Activated naive CD4-positive, alpha-beta T cell (primary cell): ENCODE data around the gene TPRG1.

Experiments used
- DNase-seq, 4 experiments: peaks; one replicate each; lab custom pipeline; 2025; lab: John Stamatoyannopoulos, UW

The TPRG1 gene, protein sequence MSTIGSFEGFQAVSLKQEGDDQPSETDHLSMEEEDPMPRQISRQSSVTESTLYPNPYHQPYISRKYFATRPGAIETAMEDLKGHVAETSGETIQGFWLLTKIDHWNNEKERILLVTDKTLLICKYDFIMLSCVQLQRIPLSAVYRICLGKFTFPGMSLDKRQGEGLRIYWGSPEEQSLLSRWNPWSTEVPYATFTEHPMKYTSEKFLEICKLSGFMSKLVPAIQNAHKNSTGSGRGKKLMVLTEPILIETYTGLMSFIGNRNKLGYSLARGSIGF

DNA sequence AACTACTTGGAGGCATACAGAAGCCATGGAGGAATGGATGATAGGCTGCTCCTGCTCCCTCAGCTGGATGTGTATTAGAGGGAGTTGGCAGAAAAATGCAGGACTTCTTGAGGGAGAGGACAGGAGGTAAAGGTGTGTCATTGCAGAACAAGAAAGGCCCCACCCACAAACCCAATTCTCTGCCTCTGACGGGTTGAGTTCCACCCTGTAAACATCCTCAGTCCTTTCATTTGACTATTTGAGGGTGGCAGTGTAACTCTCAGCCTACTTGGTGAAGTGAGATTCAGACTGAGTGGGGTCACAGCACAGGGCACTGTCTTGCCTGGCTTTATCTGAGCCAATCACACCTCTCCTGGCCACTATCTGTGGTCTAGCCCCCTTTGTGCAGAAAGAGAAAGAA, at the start of gene TPRG1:
TPRG1 (plus strand) TSS at position 265 of the 400 bp plus-strand sequence. CDS start 35,414 bp downstream, outside the sequence.
- no peak for DNase-seq

- no peak for DNase-seq
These were observed 49.7 kb upstream of the TPRG1 start for GRCh38 chr3:189122110-189122509.

DNA sequence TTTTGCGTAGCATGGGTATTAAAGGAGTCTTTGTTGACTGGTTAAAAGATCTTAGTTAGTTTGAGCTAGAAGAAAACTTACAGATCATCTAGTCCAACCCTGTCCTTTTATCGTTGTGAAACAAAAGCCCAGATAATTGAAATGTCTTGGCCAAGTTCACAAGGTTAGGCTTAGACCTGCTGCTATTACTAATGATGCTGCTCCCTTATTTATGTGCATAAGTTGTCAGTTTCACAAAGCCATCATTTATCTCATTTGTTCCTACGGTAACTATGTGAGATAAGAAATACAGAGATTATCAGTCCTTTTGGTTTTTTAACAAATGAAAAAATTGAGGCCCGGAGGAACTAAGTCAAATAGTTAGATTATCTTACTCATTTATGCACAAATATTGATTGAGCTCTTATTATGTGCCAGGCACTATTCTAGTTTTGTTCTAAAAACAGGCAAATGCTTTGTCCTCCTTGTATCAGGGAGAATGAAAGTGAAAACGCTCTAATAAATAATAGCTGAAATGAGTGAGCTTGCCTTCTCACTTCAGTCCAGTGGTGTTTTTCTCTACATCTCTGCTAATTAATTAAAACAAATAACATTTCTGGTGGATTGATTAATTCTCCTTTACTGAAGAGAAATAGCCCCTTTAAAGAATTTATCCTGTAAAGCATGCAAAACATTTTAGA, 49.1 kb upstream of the TPRG1 start:
- DNase-seq = no peak

GRCh38 chr3:189123595-189124387, 48.0 kb upstream of the TPRG1 start:
- no peak for DNase-seq

DNA sequence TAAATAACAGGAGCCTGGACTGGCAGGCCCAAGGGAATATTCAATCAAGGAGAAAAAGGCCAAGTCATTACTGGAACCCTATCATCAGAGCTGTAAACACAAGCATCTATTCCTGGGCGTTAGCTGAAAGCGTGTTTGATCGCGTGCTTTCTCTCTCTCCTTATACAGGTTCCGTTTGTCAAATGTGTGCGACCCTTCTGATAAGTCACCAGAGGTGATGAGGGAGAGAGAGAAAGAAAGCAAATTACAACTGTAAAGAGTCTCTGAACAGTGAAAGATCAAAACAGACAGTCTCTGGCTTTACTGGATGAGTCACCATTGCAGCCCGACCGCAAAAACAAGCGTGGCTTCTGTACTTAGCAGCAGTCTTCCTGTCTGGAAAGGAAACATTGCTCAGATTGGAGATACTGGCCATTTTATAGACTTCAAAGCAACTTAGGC, 39.5 kb upstream of the TPRG1 start:
- peak; percentile 14 to 52 (median 32) for DNase-seq

DNA sequence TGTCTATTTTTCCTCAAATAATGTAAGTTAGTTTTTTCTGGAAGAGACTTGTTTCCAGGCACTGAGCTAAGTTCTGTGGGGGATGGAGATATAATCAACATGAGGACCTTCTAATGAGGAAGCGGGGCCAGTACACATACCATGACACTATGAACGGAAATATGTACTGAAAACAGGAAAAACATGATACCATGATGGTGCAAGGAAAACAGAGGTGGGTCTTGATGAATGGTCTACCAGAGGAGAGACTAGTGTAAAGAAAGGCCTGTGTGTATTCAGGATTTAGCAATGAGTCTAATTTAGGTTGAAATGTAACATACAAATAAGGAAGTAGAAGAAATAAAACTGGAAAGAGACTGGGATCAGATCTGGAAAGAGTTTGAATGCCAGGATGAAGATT, 38.9 kb upstream of the TPRG1 start:
- DNase-seq = no peak

- no peak for DNase-seq
These were observed 38.0 kb upstream of the TPRG1 start for GRCh38 chr3:189133768-189134167.

DNA sequence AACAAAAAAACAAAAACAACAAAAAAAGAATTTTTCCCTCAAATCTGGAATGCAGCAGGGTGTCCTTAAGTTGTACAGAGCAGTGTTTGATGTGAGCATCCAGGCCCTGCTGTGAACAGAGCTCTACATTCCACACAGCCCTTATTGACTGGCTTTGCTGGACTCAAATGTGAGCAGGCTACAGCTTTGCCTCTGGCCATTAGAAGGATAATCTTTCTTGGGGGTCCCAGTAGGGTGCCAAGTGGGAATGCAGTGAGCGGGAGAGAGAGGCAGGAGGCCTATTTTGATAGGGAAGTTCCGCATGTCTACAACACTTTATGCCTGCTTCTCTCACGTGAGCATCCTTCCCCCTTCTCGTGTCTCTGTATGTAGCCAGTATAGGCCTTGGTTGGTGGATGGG, 34.4 kb upstream of the TPRG1 start:
- DNase-seq = no peak

DNA sequence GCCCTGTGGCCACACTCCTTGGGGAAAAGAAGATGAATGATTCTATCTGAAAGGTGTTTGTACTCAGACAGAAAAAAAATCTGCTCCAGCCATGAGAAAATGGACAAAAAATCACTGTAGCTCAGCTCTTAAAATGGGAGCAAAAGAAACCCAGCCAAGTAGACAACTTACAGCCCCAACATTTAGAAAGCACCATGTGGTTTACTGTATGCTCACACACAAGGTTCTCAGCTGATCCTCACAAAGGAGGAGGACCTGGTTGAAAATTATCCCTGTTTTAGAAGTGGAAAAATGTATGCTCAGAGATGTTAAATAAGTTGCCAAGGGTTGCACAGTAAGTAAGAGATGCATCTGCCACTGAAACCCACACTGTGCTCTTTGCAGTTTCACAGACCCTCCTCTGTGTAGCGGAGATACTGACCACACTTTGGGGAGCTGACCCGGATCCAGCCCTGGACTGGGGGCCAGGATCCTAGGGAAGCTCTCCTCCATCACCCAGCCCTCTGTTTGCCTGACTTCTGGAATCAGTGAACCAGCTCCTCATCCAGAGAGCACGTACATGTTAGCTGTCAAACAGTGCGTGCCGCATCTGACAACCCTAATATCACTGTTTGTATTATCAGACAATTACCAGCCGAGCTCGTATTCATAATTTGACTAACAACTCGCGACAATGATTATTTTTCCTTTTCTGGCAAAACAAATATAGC, 32.7 kb upstream of the TPRG1 start:
- DNase-seq = no peak

GRCh38 chr3:189139611-189139940, 32.2 kb upstream of the TPRG1 start:
- no peak for DNase-seq

DNA sequence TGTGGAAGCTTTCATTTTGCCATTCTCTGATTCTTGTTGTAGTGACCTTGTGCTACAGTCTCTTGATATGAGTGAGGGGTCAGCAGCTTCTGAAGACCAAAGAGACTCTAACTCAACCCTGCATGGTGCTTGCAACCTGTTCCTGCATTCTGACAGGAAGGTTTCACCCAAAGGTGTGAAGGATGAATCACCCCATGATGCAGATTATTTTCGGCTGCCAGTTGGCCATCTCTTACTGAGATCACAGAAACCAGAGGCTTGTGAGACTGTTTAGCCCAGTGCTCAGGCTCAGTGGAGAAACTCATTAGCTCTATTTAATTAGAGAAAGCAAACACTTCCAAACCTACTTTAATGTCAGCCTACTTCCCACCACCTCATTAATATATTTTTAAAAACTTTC, 29.2 kb upstream of the TPRG1 start:
- DNase-seq = no peak

DNA sequence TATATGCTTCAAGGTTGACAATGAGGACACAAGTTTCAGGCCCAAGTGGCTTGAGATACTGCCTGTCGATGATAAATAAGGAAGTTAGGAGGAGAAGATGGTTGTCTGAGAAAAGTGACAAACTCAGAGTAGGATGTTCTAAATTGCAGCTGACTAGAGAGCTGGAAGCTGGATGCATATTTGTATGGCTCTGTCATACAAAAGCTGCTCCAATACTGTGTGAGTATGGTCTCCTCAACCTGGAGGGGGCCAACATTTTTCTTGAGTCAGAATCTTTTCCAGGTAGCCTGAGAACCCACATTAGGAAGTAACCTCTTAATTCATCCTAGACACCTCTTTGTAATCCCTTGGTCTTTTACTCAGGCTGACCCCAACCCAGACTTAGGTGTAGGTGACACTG, 28.4 kb upstream of the TPRG1 start:
- no peak for DNase-seq

- DNase-seq = no peak
These were observed 28.0 kb upstream of the TPRG1 start for GRCh38 chr3:189143771-189144170.

GRCh38 chr3:189144645-189145044, 27.1 kb upstream of the TPRG1 start:
- DNase-seq = no peak

GRCh38 chr3:189146848-189147247, 24.9 kb upstream of the TPRG1 start:
- DNase-seq = no peak

DNA sequence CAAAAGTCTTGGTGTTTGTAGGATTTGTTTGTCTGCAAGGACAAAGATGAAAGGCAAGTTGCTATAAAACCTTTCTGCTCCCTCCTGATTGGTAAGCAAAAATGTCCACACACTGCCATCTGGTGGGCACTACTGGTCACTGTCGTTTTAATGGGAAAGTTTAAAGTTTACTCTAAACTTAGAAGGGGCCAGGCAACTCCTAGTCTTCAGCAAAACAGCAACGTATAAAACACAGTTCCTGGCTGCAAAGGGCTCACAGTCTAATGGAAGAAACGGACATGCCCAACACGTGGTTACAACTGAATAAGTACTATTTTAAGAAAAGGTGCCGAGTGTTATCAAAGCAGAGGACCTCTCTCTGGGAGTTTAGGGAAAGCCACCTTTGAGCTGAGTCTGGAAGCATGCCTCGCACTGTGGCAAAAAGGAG, 23.7 kb upstream of the TPRG1 start:
- peak; percentile 17 to 51 (median 34) for DNase-seq

DNA sequence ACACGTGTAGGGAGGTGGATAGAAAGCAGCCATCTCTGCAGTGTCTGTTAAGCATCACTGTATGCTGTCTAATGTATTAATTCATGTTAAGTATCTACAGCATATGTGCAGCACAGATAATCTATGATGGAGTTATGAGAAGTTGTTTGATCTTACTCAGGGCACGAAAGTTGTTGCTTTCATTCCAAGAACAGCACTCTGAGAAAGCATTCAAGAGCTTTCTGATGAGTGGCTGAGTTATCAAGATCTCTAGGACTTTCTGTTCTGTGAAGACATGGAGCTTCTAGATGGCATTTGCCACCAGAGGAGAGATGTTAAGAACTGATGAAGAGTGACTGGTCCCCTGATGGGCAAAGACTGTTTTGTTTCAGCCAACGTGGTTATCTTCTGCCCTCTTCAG, 22.6 kb upstream of the TPRG1 start:
- no peak for DNase-seq

GRCh38 chr3:189157232-189158007, 14.4 kb upstream of the TPRG1 start:
- DNase-seq = no peak

GRCh38 chr3:189158034-189158433, 13.7 kb upstream of the TPRG1 start:
- DNase-seq = no peak

DNA sequence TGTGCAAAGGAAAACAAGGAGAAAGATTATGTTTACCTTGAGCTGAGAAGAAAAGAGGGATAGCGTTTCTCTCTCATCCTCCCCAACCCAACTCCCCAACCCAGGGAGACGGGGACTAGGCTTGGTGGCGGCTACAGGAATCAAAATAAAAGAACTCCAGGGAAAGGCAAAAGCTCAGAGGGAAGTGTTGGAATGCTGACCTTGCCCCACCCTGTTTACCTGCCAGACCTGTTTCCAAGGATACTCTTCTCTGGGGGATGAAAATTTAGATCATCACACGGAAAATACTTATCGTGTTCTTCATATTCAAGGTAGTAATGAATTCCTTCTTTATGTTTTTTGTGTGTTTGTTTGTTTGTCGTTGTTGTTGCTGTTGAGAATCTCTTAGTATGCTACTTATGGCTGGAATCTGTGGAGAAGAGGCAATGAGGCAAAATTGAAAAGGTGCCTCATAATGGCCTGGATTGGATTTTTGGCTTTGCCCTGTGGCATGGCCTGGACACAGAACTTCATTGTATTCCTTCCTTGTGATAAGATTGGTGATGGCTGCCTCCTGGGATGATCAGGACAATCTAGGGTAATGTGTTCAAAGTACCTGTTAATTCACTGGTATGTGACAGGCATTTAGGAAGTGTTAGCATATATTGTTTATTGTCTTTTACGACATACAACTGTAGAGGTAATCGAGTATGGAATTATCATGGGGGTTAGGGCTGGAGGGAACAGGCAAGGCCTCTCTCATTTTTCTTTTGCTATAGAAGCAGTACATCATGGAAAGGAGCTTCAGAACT, 11.1 kb upstream of the TPRG1 start:
- no peak for DNase-seq
